ENCODE results near the gene AMHR2.
"Not testable (repeated sequence)": the region's sequence is repeated elsewhere in the genome, so short reads cannot be mapped to it uniquely, and the experiment has no call there.

AMHR2 gene

GRCh38 chr12:53413485-53414204 is 10.0 kb upstream of the AMHR2 start:
- DNase-seq = no peak

GRCh38 chr12:53414756-53415417 is 8.8 kb upstream of the AMHR2 start:
- DNase-seq = no peak
- intact Hi-C loops (cut with DNase I) = loop anchor here (5.0 kb wide), 1 partner anchor 63 kb away; no protein-coding TSS in a partner anchor

More at GRCh38 chr12:53413485-53414204, 10.0 kb upstream of the AMHR2 start:
- intact Hi-C loops (cut with DNase I) = no loop called here

GRCh38 chr12:53415752-53416389 is 7.8 kb upstream of the AMHR2 start:
- intact Hi-C loops (cut with DNase I) = loop anchor here (5.0 kb wide), 1 partner anchor 64 kb away; no protein-coding TSS in a partner anchor
- not testable (repeated sequence) for DNase-seq

GRCh38 chr12:53417291-53417816 is 6.3 kb upstream of the AMHR2 start:
- intact Hi-C loops (cut with DNase I) = loop anchor here (5.0 kb wide), 1 partner anchor 65 kb away; no protein-coding TSS in a partner anchor
- not testable (repeated sequence) for DNase-seq

- no peak for DNase-seq
- intact Hi-C loops (cut with DNase I) = loop anchor here (5.0 kb wide), 1 partner anchor 66 kb away; no protein-coding TSS in a partner anchor
Observed at GRCh38 chr12:53418221-53418620, 5.4 kb upstream of the AMHR2 start.

GRCh38 chr12:53419756-53420155 is 3.9 kb upstream of the AMHR2 start:
- DNase-seq = no peak
- intact Hi-C loops (cut with DNase I) = loop anchor here (5.0 kb wide), 1 partner anchor 67 kb away; no protein-coding TSS in a partner anchor

GRCh38 chr12:53422247-53422646 is 1.4 kb upstream of the AMHR2 start:
- DNase-seq; intact Hi-C loops (cut with DNase I): not testable (repeated sequence)

- intact Hi-C loops (cut with DNase I) = no loop called here
- DNase-seq = no peak
Observed at GRCh38 chr12:53424626-53425514, 1.2 kb downstream of the AMHR2 start.

- intact Hi-C loops (cut with DNase I) = no loop called here
- no peak for DNase-seq
Observed at GRCh38 chr12:53425515-53426150, 2.0 kb downstream of the AMHR2 start.

GRCh38 chr12:53427905-53428594 is 4.4 kb downstream of the AMHR2 start:
- intact Hi-C loops (cut with DNase I) = no loop called here
- DNase-seq = peak in 21 of 42 donors; percentile 11 to 70 (median 32)

- intact Hi-C loops (cut with DNase I) = no loop called here
- no peak for DNase-seq
Observed at GRCh38 chr12:53428741-53429140, 5.1 kb downstream of the AMHR2 start.

GRCh38 chr12:53430116-53430515 is 6.5 kb downstream of the AMHR2 start:
- DNase-seq = no peak

GRCh38 chr12:53431187-53431586 is 7.5 kb downstream of the AMHR2 start:
- intact Hi-C loops (cut with DNase I) = no loop called here
- DNase-seq = no peak

More at GRCh38 chr12:53430116-53430515, 6.5 kb downstream of the AMHR2 start:
- intact Hi-C loops (cut with DNase I) = no loop called here

- intact Hi-C loops (cut with DNase I); DNase-seq: not testable (repeated sequence)
Observed at GRCh38 chr12:53435326-53435725, 11.7 kb downstream of the AMHR2 start.

- intact Hi-C loops (cut with DNase I); DNase-seq: not testable (repeated sequence)
Observed at GRCh38 chr12:53439582-53439981, 15.9 kb downstream of the AMHR2 start.

- intact Hi-C loops (cut with DNase I) = loop anchor here (1.0 kb wide), 1 partner anchor 11 kb away; the partner anchor contains the start of gene PCBP2
- peak; percentile 92 to 100 (median 98) for DNase-seq
Observed at GRCh38 chr12:53441040-53441833, 17.6 kb downstream of the AMHR2 start, which contains the start of gene PRR13. PRR13 (plus strand) TSS chr12:53441734; CDS start chr12:53442715, 981 bp downstream.
